Mucosa of descending colon (tissue), 3 donors: ENCODE data around the gene NBAS. TPM values are rescaled to one million over a fixed set of nuclear protein-coding genes. Genes with fewer than 3 reads are reported as not detected.

Experiments used
- ATAC-seq: fragments of 200-7000 bp; cut with Tn5 transposase; one replicate; pipeline ENCODE4 v1.9.1; 2020; ENCODE audit warnings: mild to moderate bottlenecking, moderate library complexity
- DNase-seq, 3 donors: peaks; one replicate each; pipeline ENCODE4 v3.0.0-alpha.2; 2020
- H3K36me3 ChIP-seq: fragments of 200-600 bp; one replicate; pipeline ENCODE4 v1.8.0; 2021; ENCODE audit warnings: low read depth, mild to moderate bottlenecking
- H3K4me1 ChIP-seq: fragments of 200-600 bp; one replicate; pipeline ENCODE4 v1.8.0; 2021; ENCODE audit warnings: low read depth, mild to moderate bottlenecking
- H3K4me3 ChIP-seq: fragments of 200-600 bp; one replicate; pipeline ENCODE4 v1.8.0; 2021; ENCODE audit warnings: mild to moderate bottlenecking
- H3K9me3 ChIP-seq: fragments of 200-600 bp; one replicate; pipeline ENCODE4 v1.8.0; 2021; ENCODE audit warnings: mild to moderate bottlenecking
- intact Hi-C, 2 donors: fragments of 100-400 bp; cut with DNase I in 1 of 2; cut with micrococcal nuclease in 1 of 2; formaldehyde crosslinking; loops; one replicate each; pipeline versions ENCODE4 v1.11.0 to v1.11.1; 2022; cut with DNase I, micrococcal nuclease
- total RNA-seq, 3 donors: library from RNA; stranded (reverse); fragmentation: NEBNext Ultra II Directional in 2 of 3; extraction: Animal tissue kit (Norgen Biotek cat#: 25700) in 2 of 3; gene quantifications; one replicate each; pipeline versions ENCODE4 v1.2.1 to v1.2.4, GENCODE V29; 2021 to 2023
- TF ChIP-seq, protein P1 (sequence below): fragments of 200-600 bp; IDR thresholded peaks from one replicate; pipeline ENCODE4 v1.8.0; 2022; ENCODE audit warnings: antibody characterized with exemption, mild to moderate bottlenecking
- donor health status: DM: no; HTN: no; CAD: no; lungs with moderate emphysema.
- donor health status: DM: no; HTN: no; CAD: no.
- donor health status: DM: no; HTN: yes; CAD: no.

NBAS gene
- total RNA-seq, 3 donors from 2014 or later = 25.8 to 50.2 (median 32.8) TPM

DNA sequence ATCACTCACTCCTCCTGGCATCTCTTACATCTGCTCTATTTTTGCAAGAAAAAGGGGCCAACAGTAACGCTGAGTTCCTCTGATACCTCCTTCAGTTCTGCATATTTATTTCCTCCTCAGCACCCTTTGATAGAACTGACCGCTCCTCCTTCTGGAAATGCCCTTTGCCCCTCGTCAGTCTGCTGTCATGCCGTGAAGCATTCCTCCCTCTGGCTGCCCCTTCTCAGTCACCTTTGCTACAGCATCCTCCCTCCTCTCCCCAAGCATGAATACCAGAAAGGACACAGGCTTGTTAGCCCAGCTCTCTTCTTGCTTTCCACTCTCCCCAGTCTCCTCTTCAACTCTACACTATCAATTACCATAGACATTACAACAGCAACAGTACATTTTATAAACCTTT, 135.4 kb downstream of the NBAS start:
- Histone ChIP-seq H3K9me3 (no peaks in the 10 kb centered on the region), H3K4me1 (no peaks in the 10 kb centered on the region), H3K36me3 (no peaks in the 10 kb centered on the region), H3K4me3 (no peak overlapping the region)
- ATAC-seq (peak; percentile 85), DNase-seq (peak in 1 of 3 donors; percentile 19)
- TF ChIP-seq, protein P1, sequence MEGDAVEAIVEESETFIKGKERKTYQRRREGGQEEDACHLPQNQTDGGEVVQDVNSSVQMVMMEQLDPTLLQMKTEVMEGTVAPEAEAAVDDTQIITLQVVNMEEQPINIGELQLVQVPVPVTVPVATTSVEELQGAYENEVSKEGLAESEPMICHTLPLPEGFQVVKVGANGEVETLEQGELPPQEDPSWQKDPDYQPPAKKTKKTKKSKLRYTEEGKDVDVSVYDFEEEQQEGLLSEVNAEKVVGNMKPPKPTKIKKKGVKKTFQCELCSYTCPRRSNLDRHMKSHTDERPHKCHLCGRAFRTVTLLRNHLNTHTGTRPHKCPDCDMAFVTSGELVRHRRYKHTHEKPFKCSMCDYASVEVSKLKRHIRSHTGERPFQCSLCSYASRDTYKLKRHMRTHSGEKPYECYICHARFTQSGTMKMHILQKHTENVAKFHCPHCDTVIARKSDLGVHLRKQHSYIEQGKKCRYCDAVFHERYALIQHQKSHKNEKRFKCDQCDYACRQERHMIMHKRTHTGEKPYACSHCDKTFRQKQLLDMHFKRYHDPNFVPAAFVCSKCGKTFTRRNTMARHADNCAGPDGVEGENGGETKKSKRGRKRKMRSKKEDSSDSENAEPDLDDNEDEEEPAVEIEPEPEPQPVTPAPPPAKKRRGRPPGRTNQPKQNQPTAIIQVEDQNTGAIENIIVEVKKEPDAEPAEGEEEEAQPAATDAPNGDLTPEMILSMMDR = no peak
- intact Hi-C loops = no loop called here

DNA sequence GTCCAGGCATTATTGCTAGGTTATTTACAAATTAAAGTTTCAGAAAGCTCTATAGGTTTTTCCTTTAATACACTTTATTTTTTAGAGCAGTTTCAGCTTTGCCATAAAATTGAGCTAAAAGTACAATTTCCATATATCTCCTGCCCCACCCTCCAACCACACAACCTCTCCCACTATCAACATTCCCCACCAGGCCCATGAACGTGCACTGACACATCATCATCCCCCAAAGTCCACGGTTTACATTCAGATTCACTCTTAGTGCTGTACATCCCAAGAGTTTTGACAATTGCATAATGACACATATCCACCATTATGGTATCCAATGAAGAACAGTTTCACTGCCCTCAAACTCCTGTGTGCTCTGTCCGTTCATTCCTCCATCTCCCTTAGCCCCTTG, 139.4 kb downstream of the NBAS start:
- TF ChIP-seq, protein P1 = no peak
- Histone ChIP-seq H3K4me3 (no peak overlapping the region), H3K36me3 (no peaks in the 10 kb centered on the region), H3K9me3 (no peaks in the 10 kb centered on the region), H3K4me1 (no peaks in the 10 kb centered on the region)
- intact Hi-C loops = no loop called here
- ATAC-seq (no peak), DNase-seq (no peak)

DNA sequence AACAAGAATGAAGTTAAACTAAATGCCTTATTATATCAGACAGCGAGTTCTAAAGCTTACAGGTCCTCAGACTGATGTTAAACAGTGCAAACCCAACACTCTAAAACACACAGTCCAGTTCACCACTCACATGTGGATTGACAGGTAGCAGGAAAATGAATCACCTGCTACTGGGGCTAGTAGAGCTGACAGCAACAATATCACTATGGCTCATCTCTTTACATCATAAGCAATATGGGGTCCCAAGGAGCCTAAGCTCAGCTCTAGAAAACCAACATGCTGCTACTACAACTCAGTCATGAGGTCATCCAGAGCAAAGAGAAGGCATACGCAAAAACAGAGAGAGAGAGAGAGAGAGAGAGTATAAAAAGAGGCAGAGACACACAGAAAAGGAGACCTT, 145.4 kb downstream of the NBAS start:
- intact Hi-C loops = no loop called here
- H3K9me3 ChIP-seq = no peaks in the 10 kb centered on the region
- DNase-seq (no peak), ATAC-seq (no peak)
- H3K4me1 ChIP-seq = no peaks in the 10 kb centered on the region
- TF ChIP-seq, protein P1 = no peak
- no peak overlapping the region for H3K4me3 ChIP-seq
- H3K36me3 ChIP-seq = no peaks in the 10 kb centered on the region

DNA sequence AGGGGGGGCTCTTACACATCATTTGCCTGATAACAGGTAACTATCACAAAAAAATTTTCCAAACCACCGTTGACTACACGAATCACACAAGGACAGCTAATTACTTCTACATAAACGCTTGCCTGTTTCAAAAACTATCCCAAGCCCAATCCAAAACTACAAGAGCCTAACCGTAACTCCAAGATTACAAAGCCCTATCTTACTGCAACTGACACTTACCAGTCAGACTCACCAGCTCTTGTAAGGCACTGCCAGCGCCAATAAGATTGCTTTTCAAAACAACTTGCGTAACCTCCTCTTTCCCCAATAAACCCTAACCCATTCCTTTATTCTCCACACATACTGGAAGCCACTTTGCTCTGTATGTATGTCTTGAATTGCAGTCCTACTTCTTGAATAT, 148.4 kb downstream of the NBAS start:
- intact Hi-C loops = no loop called here
- ATAC-seq (no peak), DNase-seq (no peak)
- Histone ChIP-seq H3K9me3 (no peaks in the 10 kb centered on the region), H3K4me3 (no peak overlapping the region), H3K36me3 (no peaks in the 10 kb centered on the region), H3K4me1 (no peaks in the 10 kb centered on the region)
- TF ChIP-seq, protein P1 = no peak

DNA sequence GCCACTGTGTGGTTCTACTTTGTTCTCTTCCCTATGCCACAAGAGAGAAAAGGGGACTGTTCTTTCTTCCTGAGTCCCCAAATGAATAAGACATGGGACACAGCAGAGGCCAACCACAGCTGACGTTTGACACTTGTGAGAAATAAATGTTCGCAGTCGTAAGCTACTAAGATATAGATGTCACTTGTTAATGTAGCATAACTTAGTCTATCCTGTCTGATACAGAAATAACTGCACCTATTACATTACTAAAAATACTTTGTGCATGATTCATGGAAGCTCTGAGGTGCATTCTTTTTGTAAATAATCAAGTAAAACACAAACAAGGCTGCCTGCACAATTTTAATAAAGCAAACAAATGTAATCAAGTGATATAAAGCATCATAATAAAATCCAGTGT, 148.8 kb downstream of the NBAS start:
- TF ChIP-seq, protein P1 = no peak
- ATAC-seq = no peak

DNA sequence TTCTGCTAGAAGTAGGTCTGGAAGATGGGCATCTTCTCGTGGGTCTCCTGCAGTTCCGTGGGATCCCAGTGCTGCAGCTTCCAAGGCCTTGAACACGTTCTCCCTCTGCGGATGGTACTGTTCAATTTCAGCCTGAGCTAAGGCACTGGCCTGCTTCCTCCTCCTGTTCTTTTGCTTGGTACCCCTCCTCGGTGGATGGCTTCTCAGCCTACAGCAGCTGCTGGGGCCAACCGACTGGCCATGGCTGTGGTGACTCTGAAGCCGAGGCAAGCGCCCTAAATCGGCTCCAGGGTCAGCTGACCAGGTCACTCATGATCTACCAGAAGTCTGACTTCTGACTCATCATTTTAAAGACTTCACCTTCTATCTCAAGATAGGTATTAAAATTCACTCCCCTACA, 150.2 kb downstream of the NBAS start:
- no peaks in the 10 kb centered on the region for H3K9me3 ChIP-seq
- no peak overlapping the region for H3K4me3 ChIP-seq
- no peak for ATAC-seq
- TF ChIP-seq, protein P1 = no peak
- H3K4me1 ChIP-seq = no peaks in the 10 kb centered on the region
- no peak for DNase-seq
- no peaks in the 10 kb centered on the region for H3K36me3 ChIP-seq
- intact Hi-C loops = no loop called here

More for the DNA sequence above, 148.8 kb downstream of the NBAS start:
- H3K4me1 ChIP-seq = no peaks in the 10 kb centered on the region
- no peaks in the 10 kb centered on the region for H3K9me3 ChIP-seq
- intact Hi-C loops = no loop called here
- H3K4me3 ChIP-seq = no peak overlapping the region
- H3K36me3 ChIP-seq = no peaks in the 10 kb centered on the region
- no peak for DNase-seq
